Pancreas (tissue), 10 donors: Measurements from ENCODE around the gene THSD7B. TPM values are rescaled to one million over a fixed set of nuclear protein-coding genes. Genes with fewer than 3 reads are reported as not detected.

Experiments used
- ATAC-seq, 4 donors: fragments of 200-7000 bp; cut with Tn5 transposase; one replicate each; pipeline versions ENCODE4 v1.8.0 to v1.9.1; 2020; ENCODE audit warnings: mild to moderate bottlenecking in 4 of 4, moderate library complexity in 4 of 4
- DNase-seq, 6 donors: peaks; one replicate each; pipeline ENCODE4 v3.0.0-alpha.2; 2020
- FAIRE-seq: peaks from 2 replicates; lab custom pipeline; 2012; peaks lifted over from hg19 to GRCh38; lab: Jason Lieb, UNC
- H3K27ac ChIP-seq, 4 donors: fragments of 200-600 bp; sonication (generic); 1 replicate in 3 of 4; 2 replicates in 1 of 4; pipeline versions ENCODE4 v1.5.0 to v1.8.0; 2020
- H3K27me3 ChIP-seq, 4 donors: fragments of 200-600 bp; one replicate each; pipeline ENCODE4 v1.8.0; 2021
- H3K36me3 ChIP-seq, 3 donors: fragments of 200-600 bp; sonication (generic) in 1 of 3; one replicate each; pipeline versions ENCODE4 v1.5.0 to v1.8.0; 2020 to 2021
- H3K4me1 ChIP-seq, 3 donors: fragments of 200-600 bp; one replicate each; pipeline ENCODE4 v1.8.0; 2021
- H3K4me3 ChIP-seq, 4 donors: fragments of 200-600 bp; sonication (generic) in 2 of 4; one replicate each; pipeline versions ENCODE4 v1.5.0 to v1.8.0; 2020 to 2021
- H3K9me3 ChIP-seq, 4 donors: fragments of 200-600 bp; one replicate each; pipeline ENCODE4 v1.8.0; 2021
- CTCF ChIP-seq, 4 donors: fragments of 200-600 bp; sonication (generic) in 3 of 4; IDR thresholded peaks; one replicate each; pipeline versions ENCODE4 v1.5.0 to v1.8.0; 2021; ENCODE audit warnings: antibody characterized with exemption in 4 of 4
- WGBS, 2 donors: extraction: QIAGEN DNeasy Blood & Tissue Kit; methylation state at CpG; one replicate each; pipeline ENCODE4 v1.1.7; 2013; 5-methylcytosine and 5-hydroxymethylcytosine counted together
- intact Hi-C, 3 donors: fragments of 100-400 bp; cut with DNase I; formaldehyde crosslinking; loops; one replicate each; pipeline versions ENCODE4 v1.11.1 to v1.14.2; 2022
- polyA plus RNA-seq, 2 donors: library from polyadenylated mRNA; stranded (reverse); fragments of 200-250 nt; gene quantifications; one replicate each; pipeline ENCODE4 v1.2.3, GENCODE V29; 2013
- total RNA-seq, 6 donors: library from RNA; stranded (reverse); fragmentation: NEBNext Ultra II Directional in 4 of 6; extraction: Animal tissue kit (Norgen Biotek cat#: 25700) in 4 of 6; gene quantifications; one replicate each; pipeline versions ENCODE4 v1.2.1 to v1.2.4, GENCODE V29; 2021 to 2023
- donor health status: healthy with polysubstance abuse.
- donor health status: DM: no; HTN: no; CAD: no; lungs with moderate emphysema.
- donor health status: DM: no; HTN: no; CAD: no.
- donor health status: control.
- donor health status: control.
- donor health status: Bipolar disorder and iron deficiency.
- donor health status: DM: yes; HTN: yes; CAD: no.
- donor health status: DM: no; HTN: no; CAD: no.
- donor health status: DM: no; HTN: no; CAD: no.
- donor health status: DM: yes; HTN: yes; CAD: no.

The THSD7B gene
- total and polyA plus RNA-seq, 8 donors = 0.02 to 0.18 (median 0.07) TPM; not detected in 4

GRCh38 chr2:136828162-136828561 is 62.8 kb downstream of the THSD7B start:
- DNase-seq (no peak), ATAC-seq (no peak), FAIRE-seq (no peak)
- no peaks in the 10 kb centered on the region for H3K9me3 ChIP-seq
- no peaks in the 10 kb centered on the region for H3K36me3 ChIP-seq
- TF ChIP-seq CTCF (IDR thresholded peaks at IDR 0.05) = no peak
- no peaks in the 10 kb centered on the region for H3K4me1 ChIP-seq
- no peak overlapping the region for H3K4me3 ChIP-seq
- no peak overlapping the region for H3K27ac ChIP-seq
- intact Hi-C loops = no loop called here
- H3K27me3 ChIP-seq = peaks cover 0 to under 1% (median 0%) of the 10 kb centered on the region in 4 donors
- WGBS, 2 donors = 81 to 93% methylated on average over 1 of the region's 1 CpG

GRCh38 chr2:136828774-136829173 is 63.4 kb downstream of the THSD7B start:
- Histone ChIP-seq H3K36me3 (no peaks in the 10 kb centered on the region), H3K27ac (no peak overlapping the region), H3K4me1 (no peaks in the 10 kb centered on the region), H3K9me3 (no peaks in the 10 kb centered on the region), H3K4me3 (no peak overlapping the region), H3K27me3 (no peaks in the 10 kb centered on the region)
- DNase-seq (no peak), ATAC-seq (no peak), FAIRE-seq (no peak)
- intact Hi-C loops = no loop called here
- WGBS, 2 donors = 30 to 48% methylated on average over 1 of the region's 1 CpG
- TF ChIP-seq CTCF (IDR thresholded peaks at IDR 0.05) = no peak

GRCh38 chr2:136844546-136844945 is 79.2 kb downstream of the THSD7B start:
- DNase-seq (no peak), ATAC-seq (no peak), FAIRE-seq (no peak)
- Histone ChIP-seq H3K27ac (no peak overlapping the region), H3K36me3 (no peaks in the 10 kb centered on the region), H3K9me3 (no peaks in the 10 kb centered on the region), H3K4me3 (no peak overlapping the region), H3K27me3 (no peaks in the 10 kb centered on the region), H3K4me1 (no peaks in the 10 kb centered on the region)
- TF ChIP-seq CTCF (IDR thresholded peaks at IDR 0.05) = no peak
- 63 to 84% methylated on average over 1 of the region's 1 CpG for WGBS, 2 donors
- intact Hi-C loops = no loop called here

- DNase-seq = no peak
- H3K36me3 ChIP-seq = no peaks in the 10 kb centered on the region
- 33 to 39% methylated on average over 7 of the region's 7 CpGs for WGBS, 2 donors
- FAIRE-seq = no peak
- ATAC-seq = no peak
- no peak for TF ChIP-seq CTCF (IDR thresholded peaks at IDR 0.05)
- no peaks in the 10 kb centered on the region for H3K27me3 ChIP-seq
- intact Hi-C loops = no loop called here
- no peak overlapping the region for H3K4me3 ChIP-seq
- no peaks in the 10 kb centered on the region for H3K4me1 ChIP-seq
- H3K9me3 ChIP-seq = no peaks in the 10 kb centered on the region
- no peak overlapping the region for H3K27ac ChIP-seq
Observed at GRCh38 chr2:136858656-136859055, 93.3 kb downstream of the THSD7B start.

GRCh38 chr2:136860443-136860958 is 95.2 kb downstream of the THSD7B start:
- ATAC-seq (no peak), FAIRE-seq (no peak), DNase-seq (no peak)
- TF ChIP-seq CTCF (IDR thresholded peaks at IDR 0.05) = no peak
- WGBS, 2 donors = 42 to 61% methylated on average over 2 of the region's 2 CpGs
- no peak overlapping the region for H3K27ac ChIP-seq
- no peaks in the 10 kb centered on the region for H3K36me3 ChIP-seq
- H3K27me3 ChIP-seq = no peaks in the 10 kb centered on the region
- H3K4me1 ChIP-seq = no peaks in the 10 kb centered on the region
- intact Hi-C loops = no loop called here
- no peaks in the 10 kb centered on the region for H3K9me3 ChIP-seq
- H3K4me3 ChIP-seq = no peak overlapping the region
